ENCODE results near the gene EPN3.
A peak's percentile ranks its signal among the peaks of the same experiment; 100 is the strongest.

EPN3 gene

DNA sequence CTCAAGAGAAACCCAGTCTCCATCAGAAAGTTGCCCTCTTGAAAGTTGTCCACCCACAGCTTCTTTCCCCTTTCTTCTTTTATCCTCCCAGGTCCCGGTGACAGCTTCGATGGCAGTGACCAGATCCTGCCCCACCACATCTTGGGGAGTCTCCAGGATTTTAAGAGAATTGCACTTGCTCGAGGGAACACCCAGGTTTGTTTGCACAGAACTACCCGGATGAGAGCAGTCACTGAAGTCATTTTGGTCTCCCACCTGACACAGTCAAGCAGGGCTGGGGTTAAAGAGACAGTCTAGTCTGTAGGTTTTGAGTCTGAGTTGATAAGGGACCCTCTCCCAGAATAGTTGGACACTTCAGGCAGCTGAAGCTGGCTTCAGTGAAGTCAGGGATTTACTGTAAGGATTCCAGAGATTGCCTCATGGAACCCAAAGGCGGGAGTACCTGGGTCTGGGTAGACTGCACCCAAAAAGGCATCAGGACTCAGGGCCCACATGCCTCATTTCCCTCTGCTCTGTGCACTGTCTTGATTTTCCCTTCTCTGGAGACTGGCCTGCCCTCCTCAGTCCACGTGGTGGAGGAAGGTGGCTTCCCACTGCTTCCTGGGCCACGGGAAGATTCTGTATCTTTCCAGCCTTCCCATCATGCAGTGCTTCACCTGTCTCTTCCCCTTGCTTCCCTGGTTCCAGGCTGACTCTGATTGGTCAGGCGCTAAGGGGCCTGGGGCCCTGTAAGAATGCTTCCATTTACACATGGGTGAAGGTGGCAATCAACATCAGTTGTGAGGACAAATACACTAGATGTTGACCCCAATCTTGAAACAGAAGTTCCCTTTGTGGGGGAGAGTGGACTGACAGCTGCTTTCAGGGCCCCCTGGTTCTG lies 14.8 kb upstream of the EPN3 start:
- CTCF ChIA-PET: no interaction called here
- Mint-ChIP-seq H3K36me3 (no peaks in the 10 kb centered on the region), H3K27me3 (no peaks in the 10 kb centered on the region), H3K4me1 (peaks cover 30% of the 10 kb centered on the region), H3K4me3 (no peak overlapping the region), H3K9me3 (no peaks in the 10 kb centered on the region), H3K27ac (no peak overlapping the region)
- no peak for DNase-seq

DNA sequence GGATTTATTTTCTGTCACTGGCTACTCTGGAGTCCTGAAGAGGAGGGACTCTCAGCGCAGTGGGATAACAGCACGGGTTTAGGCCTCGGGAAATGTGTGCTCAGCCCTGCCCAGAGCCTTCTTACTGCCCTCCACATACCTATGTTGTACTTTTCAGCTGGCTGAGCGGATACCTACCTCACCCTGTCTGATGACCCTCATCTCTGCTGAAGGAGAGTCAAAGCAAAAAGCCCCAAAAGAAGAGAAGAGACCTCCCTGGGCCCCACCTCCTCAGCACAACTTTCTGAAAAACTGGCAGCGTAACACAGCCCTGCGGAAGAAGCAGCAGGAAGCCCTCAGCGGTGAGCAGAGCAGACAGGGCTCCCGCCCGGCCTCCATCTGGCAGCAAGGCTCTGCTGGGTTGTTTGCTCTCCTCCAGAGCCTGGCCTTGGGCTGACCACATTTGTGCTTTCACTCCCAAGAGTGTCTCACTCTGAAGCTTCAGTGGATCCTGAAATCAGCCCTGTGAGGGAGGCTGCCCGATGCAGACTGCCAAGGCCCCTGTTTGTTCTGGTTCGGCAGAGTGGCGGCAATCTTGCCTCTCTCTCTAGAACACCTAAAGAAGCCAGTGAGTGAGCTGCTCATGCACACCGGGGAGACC lies 14.0 kb upstream of the EPN3 start:
- Mint-ChIP-seq H3K36me3 (no peaks in the 10 kb centered on the region), H3K27me3 (no peaks in the 10 kb centered on the region), H3K4me3 (no peak overlapping the region), H3K4me1 (peaks cover 30% of the 10 kb centered on the region), H3K27ac (peak overlapping the region; percentile 69), H3K9me3 (no peaks in the 10 kb centered on the region)
- CTCF ChIA-PET: interaction anchor here (1.0 kb wide), 1 partner anchor 23 kb away, joined by 3 read pairs; no protein-coding TSS in a partner anchor
- DNase-seq: no peak

DNA sequence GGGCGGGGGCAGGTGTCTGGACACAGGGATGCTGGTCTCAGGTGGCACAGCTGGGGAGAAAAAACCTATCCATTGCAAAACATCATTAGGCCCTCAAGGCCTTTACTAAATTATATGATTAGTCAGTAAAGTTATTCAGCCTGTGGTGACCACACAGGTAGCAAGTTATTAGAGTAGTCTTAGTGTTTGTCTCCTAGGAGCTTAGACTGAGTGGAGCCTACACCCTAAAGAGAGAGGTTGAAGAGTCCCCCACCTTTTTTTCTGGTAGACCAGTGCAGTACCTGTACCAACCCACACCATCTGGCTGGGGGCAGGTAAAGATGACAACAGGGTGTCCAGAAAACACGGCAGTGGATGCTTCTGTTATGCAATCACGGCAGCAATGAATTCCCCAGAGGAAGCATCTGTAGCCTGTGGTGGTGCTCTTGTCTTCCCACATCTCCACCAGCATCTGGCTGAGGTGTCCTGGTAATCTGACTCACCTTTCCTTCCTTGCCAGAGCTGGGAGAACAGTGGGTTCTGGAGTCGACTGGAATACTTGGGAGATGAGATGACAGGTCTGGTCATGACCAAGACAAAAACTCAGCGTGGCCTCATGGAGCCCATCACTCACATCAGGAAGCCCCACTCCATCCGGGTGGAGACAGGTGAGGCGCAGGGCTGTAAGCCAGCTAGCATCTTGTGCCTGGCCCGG lies 13.2 kb upstream of the EPN3 start:
- H3K4me3 Mint-ChIP-seq: no peak overlapping the region
- no peak for DNase-seq
- H3K4me1 Mint-ChIP-seq: peaks cover 30% of the 10 kb centered on the region
- H3K9me3 Mint-ChIP-seq: no peaks in the 10 kb centered on the region
- no peaks in the 10 kb centered on the region for H3K36me3 Mint-ChIP-seq
- H3K27me3 Mint-ChIP-seq: no peaks in the 10 kb centered on the region
- H3K27ac Mint-ChIP-seq: no peak overlapping the region
- CTCF ChIA-PET: interaction anchor here (1.0 kb wide), 1 partner anchor 23 kb away, joined by 3 read pairs; no protein-coding TSS in a partner anchor

DNA sequence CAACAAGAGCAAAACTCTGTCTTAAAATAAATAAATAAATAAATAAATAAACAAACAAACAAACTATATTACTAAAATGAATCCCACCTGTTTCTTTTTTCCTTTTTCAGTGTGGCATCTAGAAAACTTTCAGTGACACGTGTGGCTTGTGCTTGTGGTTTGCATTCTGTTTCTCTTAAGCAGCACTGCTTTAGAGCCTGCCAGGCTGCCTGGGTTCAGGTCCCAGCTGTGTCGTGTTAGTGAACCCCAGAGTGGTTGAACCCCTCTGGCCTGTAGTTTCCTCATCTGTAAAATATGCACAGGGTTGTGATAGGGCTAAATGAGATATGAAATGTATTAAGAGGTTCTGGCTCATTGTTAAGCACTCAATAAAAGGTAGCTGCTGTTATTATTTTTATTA lies 12.1 kb upstream of the EPN3 start:
- DNase-seq: no peak
- H3K36me3 Mint-ChIP-seq: no peaks in the 10 kb centered on the region
- H3K27me3 Mint-ChIP-seq: no peaks in the 10 kb centered on the region

DNA sequence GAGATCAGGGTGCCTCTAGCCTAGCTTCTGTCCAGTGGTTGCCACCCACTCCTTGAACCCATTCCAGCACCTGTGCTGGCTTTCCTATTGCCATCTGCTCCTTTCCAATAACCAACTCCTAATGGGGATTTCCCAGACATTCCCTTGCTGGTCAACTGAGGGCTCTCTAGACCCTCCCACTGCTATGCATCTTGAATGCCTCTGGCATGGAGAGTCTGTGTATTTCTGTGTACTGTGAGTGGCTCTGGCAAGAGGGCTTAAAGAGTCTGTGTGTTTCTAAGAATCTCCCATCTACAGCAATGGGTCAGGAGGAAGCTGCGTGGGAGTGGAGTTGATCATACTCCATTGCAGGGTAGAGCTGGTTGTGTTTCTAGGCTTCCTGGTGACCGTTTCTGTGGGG lies 11.0 kb upstream of the EPN3 start:
- Mint-ChIP-seq H3K36me3 (no peaks in the 10 kb centered on the region), H3K4me1 (peaks cover 26% of the 10 kb centered on the region), H3K9me3 (no peaks in the 10 kb centered on the region), H3K27ac (no peak overlapping the region), H3K27me3 (no peaks in the 10 kb centered on the region), H3K4me3 (no peak overlapping the region)
- DNase-seq: no peak
- CTCF ChIA-PET: interaction anchor here (0.9 to 1.1 kb wide), 2 partner anchors 15 to 160 kb away, joined by 3 to 4 read pairs; no protein-coding TSS in a partner anchor

More for the DNA sequence above, 12.1 kb upstream of the EPN3 start:
- Mint-ChIP-seq H3K9me3 (no peaks in the 10 kb centered on the region), H3K4me1 (peaks cover 30% of the 10 kb centered on the region), H3K4me3 (no peak overlapping the region), H3K27ac (no peak overlapping the region)
- CTCF ChIA-PET: interaction anchor here (0.9 kb wide), 1 partner anchor 14 kb away, joined by 3 read pairs; no protein-coding TSS in a partner anchor

DNA sequence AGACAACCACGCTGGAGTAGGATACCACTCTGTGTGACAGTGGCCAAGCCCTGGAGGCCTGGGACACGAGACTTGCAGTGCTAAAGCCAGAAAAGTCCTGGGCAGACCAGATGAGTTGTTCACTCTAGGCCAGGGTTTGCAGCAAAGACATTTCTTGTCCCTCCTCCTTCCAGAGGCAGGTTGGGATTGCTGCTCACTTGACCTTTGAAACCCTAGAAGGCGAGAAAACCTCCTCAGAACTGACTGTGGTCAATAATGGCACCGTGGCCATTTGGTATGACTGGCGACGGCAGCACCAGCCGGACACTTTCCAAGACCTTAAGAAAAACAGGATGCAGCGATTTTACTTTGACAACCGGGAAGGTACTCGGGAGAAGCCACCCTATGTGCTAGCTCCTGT lies 9.8 kb upstream of the EPN3 start:
- CTCF ChIA-PET: interaction anchor here (0.7 kb wide), 1 partner anchor 307 kb away, joined by 3 read pairs; no protein-coding TSS in a partner anchor
- Mint-ChIP-seq H3K4me3 (no peak overlapping the region), H3K4me1 (peaks cover 13% of the 10 kb centered on the region), H3K27me3 (no peaks in the 10 kb centered on the region), H3K9me3 (no peaks in the 10 kb centered on the region), H3K27ac (no peak overlapping the region), H3K36me3 (no peaks in the 10 kb centered on the region)
- no peak for DNase-seq

DNA sequence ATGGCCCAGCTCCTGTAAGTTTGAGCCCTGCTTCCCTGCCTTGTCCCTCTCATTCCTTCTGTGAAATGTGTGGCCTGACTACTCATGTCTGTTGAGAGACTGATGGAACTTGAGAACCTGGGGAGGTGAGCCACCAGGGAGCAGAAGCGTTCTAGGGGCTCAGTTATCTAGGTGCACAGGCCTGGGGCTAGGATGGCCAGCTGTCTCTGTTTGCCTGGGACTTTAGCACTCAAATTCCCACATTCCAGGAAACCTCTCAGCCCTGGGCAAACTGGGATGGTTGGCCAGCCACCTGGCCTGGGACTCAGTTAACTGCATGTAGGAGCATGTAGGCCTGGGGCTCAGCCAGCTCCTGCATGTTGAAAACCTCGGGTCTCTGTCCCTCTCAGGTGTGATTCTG lies 9.3 kb upstream of the EPN3 start:
- CTCF ChIA-PET: interaction anchor here (0.5 to 0.7 kb wide), 2 partner anchors 9 to 307 kb away, joined by 3 read pairs; partner anchors contain the start of gene EPN3
- no peaks in the 10 kb centered on the region for H3K9me3 Mint-ChIP-seq
- no peak overlapping the region for H3K27ac Mint-ChIP-seq
- no peaks in the 10 kb centered on the region for H3K36me3 Mint-ChIP-seq
- no peak overlapping the region for H3K4me3 Mint-ChIP-seq
- H3K4me1 Mint-ChIP-seq: peaks cover 10% of the 10 kb centered on the region
- H3K27me3 Mint-ChIP-seq: no peaks in the 10 kb centered on the region
- no peak for DNase-seq

DNA sequence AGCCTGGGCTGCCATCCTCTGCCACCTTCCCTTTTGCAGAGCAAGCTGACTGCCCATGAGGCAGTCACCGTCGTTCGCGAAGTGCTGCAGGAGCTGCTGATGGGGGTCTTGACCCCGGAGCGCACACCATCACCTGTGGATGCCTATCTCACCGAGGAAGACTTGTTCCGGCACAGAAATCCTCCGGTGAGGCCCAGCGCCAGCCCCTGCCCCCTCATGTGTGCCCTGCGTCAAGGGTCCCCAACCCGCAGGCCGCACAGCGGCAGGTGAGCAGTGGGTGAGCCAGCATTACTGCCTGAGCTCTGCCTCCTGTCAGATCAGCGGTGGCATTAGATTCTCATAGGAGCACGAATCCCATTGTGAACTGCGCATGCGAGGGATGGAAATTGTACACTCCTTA lies 7.7 kb upstream of the EPN3 start:
- H3K27me3 Mint-ChIP-seq: peaks cover 15% of the 10 kb centered on the region
- no peaks in the 10 kb centered on the region for H3K9me3 Mint-ChIP-seq
- no peak overlapping the region for H3K27ac Mint-ChIP-seq
- H3K36me3 Mint-ChIP-seq: no peaks in the 10 kb centered on the region
- CTCF ChIA-PET: no interaction called here
- DNase-seq: no peak
- peaks cover 4% of the 10 kb centered on the region for H3K4me1 Mint-ChIP-seq
- H3K4me3 Mint-ChIP-seq: no peak overlapping the region

DNA sequence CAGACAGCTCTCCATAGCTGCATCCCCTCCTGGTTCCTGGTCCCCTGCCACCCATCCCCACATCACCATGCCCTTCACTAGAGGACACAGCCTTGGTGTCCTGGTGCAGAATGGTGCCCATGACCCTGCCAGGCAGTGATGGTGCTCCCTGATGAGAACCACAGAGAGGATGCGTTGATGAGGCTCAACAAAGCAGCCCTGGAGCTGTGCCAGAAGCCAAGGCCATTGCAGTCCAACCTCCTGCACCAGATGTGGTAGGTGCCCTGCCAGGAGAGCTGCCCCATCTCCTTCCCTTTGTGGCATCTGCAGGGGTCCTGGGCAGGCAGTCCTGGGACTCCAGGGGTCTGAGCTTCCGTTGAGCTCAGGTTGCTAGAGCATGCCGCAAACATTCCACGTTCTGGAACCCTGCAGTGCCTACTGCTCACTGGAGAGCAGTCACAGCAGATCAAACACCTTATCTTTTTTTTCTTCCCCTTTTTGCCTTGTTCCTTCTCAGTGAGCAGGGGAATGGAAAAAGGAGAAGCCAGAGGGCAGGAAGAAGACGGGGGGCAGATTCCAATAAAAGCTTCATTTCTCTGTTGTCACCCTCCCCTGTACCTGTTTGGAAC lies 5.3 kb upstream of the EPN3 start:
- CTCF ChIA-PET: interaction anchor here (0.6 to 1.0 kb wide), 2 partner anchors 43 to 180 kb away, joined by 3 read pairs; partner anchors contain the start of gene ANKRD40
- H3K4me3 Mint-ChIP-seq: no peak overlapping the region
- H3K4me1 Mint-ChIP-seq: no peaks in the 10 kb centered on the region
- no peaks in the 10 kb centered on the region for H3K9me3 Mint-ChIP-seq
- H3K27me3 Mint-ChIP-seq: peaks cover 38% of the 10 kb centered on the region
- no peak overlapping the region for H3K27ac Mint-ChIP-seq
- DNase-seq: no peak
- no peaks in the 10 kb centered on the region for H3K36me3 Mint-ChIP-seq

DNA sequence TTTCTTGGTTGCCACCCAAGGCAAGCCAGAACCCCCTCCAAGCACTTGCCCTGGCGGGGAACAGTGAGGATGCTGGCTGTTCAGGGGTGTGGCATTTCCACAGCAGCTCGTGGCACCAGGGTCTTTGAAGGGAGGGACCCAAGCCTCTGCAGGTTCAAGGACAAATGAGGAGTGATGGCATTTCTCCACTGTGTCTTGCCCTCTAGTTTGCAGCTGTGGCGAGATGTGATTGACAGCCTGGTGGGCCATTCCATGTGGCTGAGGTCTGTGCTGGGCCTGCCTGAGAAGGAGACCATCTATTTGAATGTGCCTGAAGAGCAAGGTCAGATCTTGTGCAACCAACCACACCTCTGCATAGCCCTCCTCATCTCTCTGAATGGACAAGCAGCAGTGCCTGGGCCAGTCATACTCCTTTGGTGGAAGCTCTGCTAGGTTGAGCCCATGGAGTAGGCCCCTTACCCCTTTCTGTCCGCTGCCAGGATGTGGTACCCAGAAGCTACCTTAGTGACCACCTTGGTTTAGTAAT lies 4.5 kb upstream of the EPN3 start:
- no peak overlapping the region for H3K4me3 Mint-ChIP-seq
- CTCF ChIA-PET: interaction anchor here (1.0 kb wide), 1 partner anchor 44 kb away, joined by 3 read pairs; no protein-coding TSS in a partner anchor
- no peaks in the 10 kb centered on the region for H3K36me3 Mint-ChIP-seq
- DNase-seq: no peak
- no peak overlapping the region for H3K27ac Mint-ChIP-seq
- no peaks in the 10 kb centered on the region for H3K4me1 Mint-ChIP-seq
- H3K9me3 Mint-ChIP-seq: no peaks in the 10 kb centered on the region
- peaks cover 46% of the 10 kb centered on the region for H3K27me3 Mint-ChIP-seq

DNA sequence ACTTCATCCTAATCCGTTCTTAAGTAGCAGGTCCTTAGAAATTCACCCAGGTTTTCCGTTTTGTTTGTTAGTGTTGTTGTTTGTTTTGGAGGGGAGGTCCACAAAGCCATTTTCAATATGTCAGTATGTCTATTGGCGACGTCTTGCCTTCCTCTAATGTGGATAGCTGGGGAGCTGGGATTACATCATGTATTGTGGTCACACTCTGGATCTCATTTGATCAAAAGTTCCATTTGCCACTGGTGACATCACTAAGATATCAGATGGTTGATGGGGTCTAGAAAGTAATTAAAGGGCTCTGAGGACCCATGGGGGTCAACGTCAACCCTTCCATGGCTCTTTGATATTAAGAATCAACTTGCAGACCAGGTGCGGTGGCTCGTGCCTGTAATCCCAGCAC lies 2.7 kb upstream of the EPN3 start:
- CTCF ChIA-PET: no interaction called here
- H3K27ac Mint-ChIP-seq: no peak overlapping the region

DNA sequence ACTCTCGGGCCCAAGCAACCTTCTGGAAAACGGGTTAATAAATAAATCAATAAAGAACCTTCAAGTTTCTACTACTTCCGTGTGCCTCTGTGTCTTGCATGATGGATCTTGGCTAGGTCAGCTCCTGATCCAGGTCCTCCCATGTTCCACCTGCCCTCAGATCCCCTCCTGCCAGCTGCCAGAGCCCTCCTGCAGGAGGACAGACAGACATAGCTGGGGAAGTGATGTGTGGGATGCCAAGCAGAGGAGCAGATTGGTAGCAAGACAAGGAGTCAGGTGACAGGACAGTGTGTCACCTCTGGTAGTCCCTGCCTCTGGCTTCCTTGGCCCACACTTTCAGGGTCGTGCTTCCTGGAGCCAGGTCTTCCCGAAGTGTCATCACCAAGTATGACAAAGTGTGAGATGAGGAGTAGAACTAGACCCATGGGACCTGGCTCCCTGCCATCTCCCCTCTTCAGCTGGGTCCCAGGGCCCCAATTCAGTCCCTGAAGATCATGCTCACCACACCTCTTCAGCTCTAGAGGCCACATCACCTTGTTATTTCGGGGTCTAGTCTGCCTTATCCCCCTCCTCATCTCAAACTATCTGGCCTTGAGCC lies 1.0 kb upstream of the EPN3 start:
- Mint-ChIP-seq H3K27ac (no peak overlapping the region), H3K36me3 (no peaks in the 10 kb centered on the region), H3K9me3 (no peaks in the 10 kb centered on the region), H3K4me3 (no peak overlapping the region), H3K4me1 (peaks cover 10% of the 10 kb centered on the region), H3K27me3 (peaks cover 79% of the 10 kb centered on the region)
- CTCF ChIA-PET: interaction anchor here (0.9 to 2.1 kb wide), 5 partner anchors 10 to 331 kb away, joined by 3 to 6 read pairs (median 3); no protein-coding TSS in a partner anchor
- DNase-seq: no peak

More for the DNA sequence above, 2.7 kb upstream of the EPN3 start:
- no peak for DNase-seq
- peaks cover 10% of the 10 kb centered on the region for H3K4me1 Mint-ChIP-seq
- no peaks in the 10 kb centered on the region for H3K36me3 Mint-ChIP-seq
- no peaks in the 10 kb centered on the region for H3K9me3 Mint-ChIP-seq
- no peak overlapping the region for H3K4me3 Mint-ChIP-seq
- H3K27me3 Mint-ChIP-seq: peaks cover 64% of the 10 kb centered on the region

DNA sequence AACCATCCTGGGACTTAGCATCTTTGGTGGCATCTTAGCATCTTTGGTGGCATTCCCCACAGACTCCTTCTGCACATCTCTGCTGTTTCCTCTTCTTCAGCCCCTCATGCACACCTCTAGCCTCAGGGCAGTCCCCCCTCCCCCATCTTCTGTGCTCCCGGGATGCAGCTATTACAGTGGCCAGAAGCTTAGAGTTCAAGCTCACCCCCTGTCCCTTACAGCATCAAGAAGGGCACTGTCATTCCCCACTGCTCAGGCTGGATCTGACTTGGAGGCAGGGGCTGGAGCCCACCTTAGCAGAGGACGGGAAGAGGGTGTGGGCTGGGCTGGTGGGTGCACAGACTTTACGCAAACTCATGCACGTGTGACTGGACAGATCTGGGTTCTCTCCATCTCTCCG lies 650 bp downstream of the EPN3 start:
- no peak for DNase-seq
- Mint-ChIP-seq H3K27ac (no peak overlapping the region), H3K9me3 (no peaks in the 10 kb centered on the region), H3K4me1 (peaks cover 10% of the 10 kb centered on the region), H3K36me3 (no peaks in the 10 kb centered on the region), H3K4me3 (no peak overlapping the region), H3K27me3 (peaks cover 88% of the 10 kb centered on the region)
- CTCF ChIA-PET: interaction anchor here (0.7 to 2.1 kb wide), 4 partner anchors 10 to 51 kb away, joined by 3 to 6 read pairs (median 3); no protein-coding TSS in a partner anchor

All from activated naive CD4-positive, alpha-beta T cell treated with anti-CD3 and anti-CD28 coated beads, Interleukin-2, amount 10 ng/mL, durations not matched to agents 7 days and 5 days (primary cell).